ENCODE measurements around the gene SETD6. TPM values are rescaled to one million over a fixed set of nuclear protein-coding genes. Genes with fewer than 3 reads are reported as not detected.
A peak's percentile ranks its signal among the peaks of the same experiment; 100 is the strongest.

Gene SETD6
- total RNA-seq, 2 donors from 2014 or later: 37.2 to 42.3 TPM

DNA sequence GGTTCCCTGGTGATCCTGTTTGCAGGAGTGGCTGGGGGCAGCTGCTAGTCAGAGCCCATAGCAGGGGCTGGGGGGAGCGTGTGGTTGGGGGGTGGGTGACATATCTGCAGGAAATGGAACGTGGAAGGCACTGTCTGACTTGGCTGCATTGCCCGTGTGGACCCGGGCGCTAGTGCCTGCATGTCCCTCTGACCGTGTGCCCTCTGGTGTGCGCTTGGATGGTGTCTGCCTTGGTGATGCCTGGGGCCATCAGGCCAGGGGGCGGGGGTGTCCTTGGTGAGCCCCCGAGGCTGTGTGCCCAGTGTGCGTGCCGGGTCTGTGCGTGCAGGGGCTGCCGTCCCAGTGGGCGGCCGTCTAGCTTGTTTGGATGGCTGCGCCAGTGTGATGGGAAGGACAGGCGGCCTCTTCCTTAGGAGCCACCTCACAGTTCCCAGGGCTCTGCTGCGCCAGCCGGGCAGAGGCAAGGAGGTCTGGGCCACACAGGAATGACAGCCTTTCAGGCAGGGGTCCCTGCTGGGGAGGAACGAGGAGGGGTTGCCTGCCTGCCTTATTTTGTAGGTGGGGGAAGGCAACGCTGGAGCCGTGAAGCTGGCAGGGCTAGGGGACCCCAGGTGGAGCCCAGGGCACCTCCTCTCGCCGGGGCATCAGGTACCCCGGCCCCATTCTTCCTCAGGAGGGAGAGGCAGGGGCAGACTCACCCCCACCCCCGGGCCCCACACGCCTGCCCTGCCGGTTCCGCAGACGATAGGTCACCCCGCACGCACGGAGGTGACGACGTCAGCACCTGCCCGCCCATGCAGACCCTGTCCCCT lies 14.7 kb upstream of the SETD6 start:
- H3K9me3 ChIP-seq (ENCODE audit: control insufficient read depth, low read length): no peaks in the 10 kb centered on the region
- Mint-ChIP-seq H3K27ac (peak overlapping the region; percentile 95), H3K4me3 (peak overlapping the region; percentile 67), H3K4me1 (peaks cover 5% of the 10 kb centered on the region), H3K9me3 (no peaks in the 10 kb centered on the region), H3K36me3 (ENCODE audit: low read depth) (peaks cover 7% of the 10 kb centered on the region), H3K27me3 (ENCODE audit: insufficient read depth) (no peaks in the 10 kb centered on the region)
- WGBS, 2 experiments (ENCODE audit: insufficient coverage in 1 of 2, insufficient read length in 1 of 2): 17 to 20% methylated on average over 13 to 36 of the region's 36 CpGs
- peaks cover 21% of the 10 kb centered on the region for H3K36me3 ChIP-seq (ENCODE audit: control insufficient read depth, insufficient read depth, low read length)
- H3K27ac ChIP-seq (ENCODE audit: low read depth, low read length): peak overlapping the region; percentile 82
- DNase-seq: peak; percentile 83
- H3K4me1 ChIP-seq (ENCODE audit: control insufficient read depth, insufficient read depth, low read length): peaks cover 9% of the 10 kb centered on the region
- TF ChIP-seq, protein P1, sequence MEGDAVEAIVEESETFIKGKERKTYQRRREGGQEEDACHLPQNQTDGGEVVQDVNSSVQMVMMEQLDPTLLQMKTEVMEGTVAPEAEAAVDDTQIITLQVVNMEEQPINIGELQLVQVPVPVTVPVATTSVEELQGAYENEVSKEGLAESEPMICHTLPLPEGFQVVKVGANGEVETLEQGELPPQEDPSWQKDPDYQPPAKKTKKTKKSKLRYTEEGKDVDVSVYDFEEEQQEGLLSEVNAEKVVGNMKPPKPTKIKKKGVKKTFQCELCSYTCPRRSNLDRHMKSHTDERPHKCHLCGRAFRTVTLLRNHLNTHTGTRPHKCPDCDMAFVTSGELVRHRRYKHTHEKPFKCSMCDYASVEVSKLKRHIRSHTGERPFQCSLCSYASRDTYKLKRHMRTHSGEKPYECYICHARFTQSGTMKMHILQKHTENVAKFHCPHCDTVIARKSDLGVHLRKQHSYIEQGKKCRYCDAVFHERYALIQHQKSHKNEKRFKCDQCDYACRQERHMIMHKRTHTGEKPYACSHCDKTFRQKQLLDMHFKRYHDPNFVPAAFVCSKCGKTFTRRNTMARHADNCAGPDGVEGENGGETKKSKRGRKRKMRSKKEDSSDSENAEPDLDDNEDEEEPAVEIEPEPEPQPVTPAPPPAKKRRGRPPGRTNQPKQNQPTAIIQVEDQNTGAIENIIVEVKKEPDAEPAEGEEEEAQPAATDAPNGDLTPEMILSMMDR (conservative IDR thresholded peaks at IDR 0.05): no peak
- H3K9ac ChIP-seq (ENCODE audit: extremely low read depth, low read length, poor library complexity, severe bottlenecking): no peak overlapping the region
- H3K4me3 ChIP-seq (ENCODE audit: low read length): peak overlapping the region; percentile 74
- H3K27me3 ChIP-seq (ENCODE audit: control insufficient read depth, insufficient read depth, low read length, poor library complexity, severe bottlenecking): no peaks in the 10 kb centered on the region

DNA sequence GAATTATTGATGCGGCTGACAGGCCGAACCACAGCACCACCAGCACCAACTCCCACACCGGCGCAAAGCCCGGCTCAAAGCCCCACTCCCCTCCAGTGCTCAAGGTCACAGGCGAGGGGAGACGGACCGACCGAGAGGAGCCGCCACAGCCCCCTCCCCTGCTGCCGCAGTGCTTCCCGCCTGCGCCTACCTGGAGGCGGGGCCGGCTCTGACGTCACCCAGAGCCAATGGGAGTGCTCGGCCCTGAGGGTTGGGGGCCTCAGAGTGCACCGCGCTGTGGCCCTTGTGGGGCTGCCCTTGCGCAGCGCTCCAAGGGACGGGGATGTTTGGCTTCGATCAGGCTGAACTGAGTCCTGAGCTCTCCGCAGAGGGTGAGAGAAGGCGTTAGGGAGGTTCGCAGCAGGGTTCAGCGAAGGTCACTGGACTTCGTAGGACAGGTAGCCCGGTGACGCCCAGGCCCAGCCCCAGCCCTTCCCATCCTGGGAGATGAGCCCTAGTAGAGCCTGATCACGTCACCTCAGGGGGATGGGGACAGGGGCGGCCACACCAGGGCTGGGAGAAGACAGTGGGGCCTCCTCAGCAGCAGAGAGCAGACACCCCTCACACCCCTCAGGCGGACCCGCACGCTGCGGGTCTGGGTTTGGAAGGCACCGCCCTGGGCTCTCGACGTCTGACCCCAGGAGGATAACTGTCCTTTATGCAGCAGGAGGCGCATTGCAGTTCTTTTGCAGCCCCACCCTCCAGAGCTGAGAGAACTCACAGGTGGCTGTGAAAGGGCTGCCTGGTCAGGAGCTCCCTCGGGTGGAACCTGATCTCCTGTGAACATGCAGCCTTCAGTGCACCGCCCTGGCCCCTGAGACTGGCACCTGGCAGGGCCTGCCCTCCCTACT lies 13.8 kb upstream of the SETD6 start:
- Mint-ChIP-seq H3K36me3 (ENCODE audit: low read depth) (peaks cover 6% of the 10 kb centered on the region), H3K27ac (peak overlapping the region; percentile 95), H3K4me1 (peaks cover 4% of the 10 kb centered on the region), H3K9me3 (no peaks in the 10 kb centered on the region), H3K27me3 (ENCODE audit: insufficient read depth) (no peaks in the 10 kb centered on the region), H3K4me3 (peak overlapping the region; percentile 67)
- peak; percentile 95 for DNase-seq
- peak overlapping the region; percentile 42 for H3K9ac ChIP-seq (ENCODE audit: extremely low read depth, low read length, poor library complexity, severe bottlenecking)
- 22 to 27% methylated on average over 12 to 42 of the region's 42 CpGs for WGBS, 2 experiments (ENCODE audit: insufficient coverage in 1 of 2, insufficient read length in 1 of 2)
- H3K4me3 ChIP-seq (ENCODE audit: low read length): peak overlapping the region; percentile 74
- TF ChIP-seq, protein P1 (conservative IDR thresholded peaks at IDR 0.05): no peak
- H3K36me3 ChIP-seq (ENCODE audit: control insufficient read depth, insufficient read depth, low read length): peaks cover 19% of the 10 kb centered on the region
- no peak overlapping the region for H3K27ac ChIP-seq (ENCODE audit: low read depth, low read length)
- no peaks in the 10 kb centered on the region for H3K27me3 ChIP-seq (ENCODE audit: control insufficient read depth, insufficient read depth, low read length, poor library complexity, severe bottlenecking)
- H3K9me3 ChIP-seq (ENCODE audit: control insufficient read depth, low read length): no peaks in the 10 kb centered on the region
- peaks cover under 1% of the 10 kb centered on the region for H3K4me1 ChIP-seq (ENCODE audit: control insufficient read depth, insufficient read depth, low read length)

- TF ChIP-seq, protein P1 (conservative IDR thresholded peaks at IDR 0.05): no peak
- Mint-ChIP-seq H3K36me3 (ENCODE audit: low read depth) (peaks cover 14% of the 10 kb centered on the region), H3K27ac (no peak overlapping the region), H3K4me1 (peaks cover 4% of the 10 kb centered on the region), H3K4me3 (no peak overlapping the region), H3K9me3 (no peaks in the 10 kb centered on the region), H3K27me3 (ENCODE audit: insufficient read depth) (no peaks in the 10 kb centered on the region)
- Histone ChIP-seq H3K4me3 (ENCODE audit: low read length) (no peak overlapping the region), H3K27me3 (ENCODE audit: control insufficient read depth, insufficient read depth, low read length, poor library complexity, severe bottlenecking) (no peaks in the 10 kb centered on the region), H3K9me3 (ENCODE audit: control insufficient read depth, low read length) (no peaks in the 10 kb centered on the region), H3K9ac (ENCODE audit: extremely low read depth, low read length, poor library complexity, severe bottlenecking) (no peak overlapping the region), H3K27ac (ENCODE audit: low read depth, low read length) (no peak overlapping the region), H3K4me1 (ENCODE audit: control insufficient read depth, insufficient read depth, low read length) (no peaks in the 10 kb centered on the region), H3K36me3 (ENCODE audit: control insufficient read depth, insufficient read depth, low read length) (peaks cover 18% of the 10 kb centered on the region)
- peak; percentile 43 for DNase-seq
- 80% methylated on average over 3 to 8 of the region's 8 CpGs for WGBS, 2 experiments (ENCODE audit: insufficient coverage in 1 of 2, insufficient read length in 1 of 2)
Measured at GRCh38 chr16:58502217-58502921, 12.9 kb upstream of the SETD6 start.
